Measurements from ENCODE around the gene POLN.

The POLN gene

GRCh38 chr4:2103127-2103842, 138.6 kb downstream of the POLN start:
- no peak for DNase-seq

DNA sequence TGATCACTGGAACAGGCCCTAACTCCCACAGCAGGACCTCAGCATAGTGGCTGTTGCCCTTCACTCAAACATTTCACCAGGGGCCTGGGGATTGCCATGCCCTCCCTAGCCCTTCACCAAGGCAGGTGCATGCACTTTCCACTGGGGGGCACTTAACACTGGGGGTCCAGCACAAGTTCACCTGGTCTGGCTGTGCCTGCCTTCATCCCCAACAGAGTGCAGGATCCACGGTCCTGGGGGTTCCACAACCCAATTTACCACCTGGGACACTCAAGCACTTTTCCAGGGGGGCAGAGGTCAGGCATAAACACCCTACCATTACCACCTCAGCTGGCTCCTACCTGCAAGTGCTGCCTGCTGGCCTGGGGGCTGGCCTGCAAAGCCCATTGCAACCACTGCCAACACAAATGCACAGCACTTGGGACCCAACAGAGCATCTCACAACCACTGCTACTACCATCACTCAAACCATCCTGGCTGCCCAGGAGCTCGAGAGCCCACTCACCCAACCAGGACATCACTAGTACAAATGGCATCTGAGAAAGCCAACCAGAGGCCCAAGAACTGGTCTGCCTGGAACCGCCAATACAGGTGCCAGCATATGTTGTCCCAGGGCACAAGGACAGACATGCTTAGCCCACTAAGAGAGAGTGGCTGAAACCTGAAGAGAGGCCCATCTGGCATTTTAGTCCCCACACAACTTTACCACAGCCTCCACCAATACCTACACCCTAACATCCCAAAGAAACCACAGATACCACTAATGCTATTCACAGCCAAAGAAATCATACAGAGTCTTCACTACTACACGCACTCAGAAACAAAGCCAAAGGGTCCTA, 139.7 kb downstream of the POLN start:
- DNase-seq, result no peak

GRCh38 chr4:2101346-2102044, 140.4 kb downstream of the POLN start:
- no peak for DNase-seq

DNA sequence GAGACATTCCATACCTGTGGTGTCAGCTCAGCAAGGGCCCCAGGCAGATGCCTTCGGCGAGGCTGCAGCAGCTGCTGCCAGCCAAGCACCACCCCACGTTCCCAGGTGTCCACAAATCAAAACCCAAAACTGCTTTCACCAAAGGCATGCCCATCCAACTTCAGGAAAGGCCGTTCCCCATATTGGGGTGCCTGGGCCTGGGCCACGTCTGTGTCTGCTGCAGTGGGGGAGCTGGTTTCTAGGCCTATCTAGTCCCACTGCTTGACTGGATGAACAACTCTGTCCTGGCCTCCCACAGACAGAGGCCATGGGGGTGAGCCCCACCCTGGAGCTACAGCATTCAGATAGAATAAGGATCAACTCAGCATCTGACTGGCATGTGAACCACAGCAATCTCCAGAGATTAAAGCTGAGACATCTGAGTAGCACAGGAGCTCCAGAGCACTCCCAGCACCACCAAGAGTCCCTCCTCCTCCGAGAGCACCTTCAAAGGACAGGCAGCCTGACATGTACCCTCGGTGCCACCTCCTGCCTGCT, 145.8 kb downstream of the POLN start:
- DNase-seq, result no peak

GRCh38 chr4:2095236-2096072, 146.5 kb downstream of the POLN start:
- no peak for DNase-seq

GRCh38 chr4:2094545-2094944, 147.4 kb downstream of the POLN start:
- DNase-seq, result no peak

- peak; percentile 5 for DNase-seq
These were observed 148.7 kb downstream of the POLN start for GRCh38 chr4:2093265-2093664.

DNA sequence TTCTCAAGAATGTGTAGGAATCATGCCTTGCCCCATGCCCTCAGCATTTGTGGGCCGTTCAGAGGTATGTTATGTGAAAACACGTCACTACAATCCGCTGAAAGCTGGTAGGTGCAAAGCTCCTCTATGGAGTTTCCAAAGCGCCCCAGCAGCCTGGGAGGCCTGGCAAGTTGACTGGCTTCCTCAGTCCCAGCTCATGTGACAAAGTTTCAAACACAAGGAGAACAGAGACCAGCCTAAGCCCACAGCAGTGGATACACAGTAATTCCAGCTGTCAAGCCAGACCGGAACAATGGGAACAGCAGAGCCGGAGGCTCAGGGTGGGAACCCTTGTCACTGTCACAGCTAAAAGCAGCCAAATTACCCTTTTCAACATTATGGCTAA, 149.3 kb downstream of the POLN start:
- no peak for DNase-seq

GRCh38 chr4:2091990-2092668, 149.8 kb downstream of the POLN start:
- DNase-seq, result no peak

DNA sequence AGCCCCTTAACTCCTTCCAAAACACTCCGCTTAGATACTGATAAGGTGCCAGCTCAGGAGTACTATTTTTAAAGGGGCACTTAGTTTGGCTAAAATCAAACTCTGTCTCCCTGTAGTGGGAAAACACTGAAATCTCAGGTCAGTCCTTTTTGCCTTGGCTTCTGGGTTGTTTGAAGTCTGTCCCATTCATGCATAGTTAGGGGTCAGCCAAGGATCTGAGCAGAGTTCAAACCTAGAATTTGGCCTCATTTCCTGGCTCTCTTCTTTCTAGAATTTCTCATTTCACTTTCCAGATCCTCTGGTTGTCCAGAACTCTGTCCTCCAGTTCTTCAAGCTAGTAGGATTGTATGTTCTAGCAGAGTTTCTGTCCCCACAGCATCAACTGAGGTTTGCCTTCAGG, 151.3 kb downstream of the POLN start:
- DNase-seq, result no peak

DNA sequence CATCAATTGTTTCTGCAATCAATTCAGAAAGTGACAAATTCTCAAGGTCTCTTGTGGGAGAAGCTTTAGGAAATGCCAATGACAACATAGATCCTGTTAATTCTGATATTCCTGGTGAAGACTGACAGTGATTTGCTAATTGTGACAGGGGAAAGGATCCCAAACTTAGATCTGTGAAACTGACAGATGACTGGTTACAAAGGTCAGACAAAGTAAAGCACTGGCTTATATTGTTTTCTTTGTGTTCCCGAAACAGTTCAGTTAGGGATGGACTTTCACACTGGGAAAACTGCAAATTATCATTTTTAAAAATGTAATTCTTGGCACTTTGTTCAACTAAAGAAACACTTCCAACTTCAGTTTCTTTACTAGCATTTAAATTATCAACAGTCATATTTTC, 152.7 kb downstream of the POLN start:
- DNase-seq, result no peak

DNA sequence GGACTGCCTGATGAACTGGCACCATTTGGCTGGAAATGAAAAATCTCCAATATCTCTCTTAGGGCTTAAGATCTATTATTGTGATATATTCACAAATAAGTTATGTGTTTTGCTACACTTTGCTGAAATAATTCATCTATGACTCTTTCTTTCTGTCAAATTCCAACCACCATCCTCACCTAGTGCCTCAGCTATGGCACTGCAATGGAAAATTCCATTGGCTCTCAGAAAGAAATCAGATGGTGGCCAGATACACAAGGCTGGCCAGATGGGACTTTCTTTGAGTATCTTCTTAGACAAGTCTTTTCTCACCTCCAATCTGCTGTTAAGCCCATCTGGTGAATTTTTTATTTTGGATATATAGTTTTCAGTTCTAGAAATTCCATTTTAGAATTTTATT, 154.8 kb downstream of the POLN start:
- no peak for DNase-seq

GRCh38 chr4:2085496-2085901, 156.4 kb downstream of the POLN start:
- no peak for DNase-seq

DNA sequence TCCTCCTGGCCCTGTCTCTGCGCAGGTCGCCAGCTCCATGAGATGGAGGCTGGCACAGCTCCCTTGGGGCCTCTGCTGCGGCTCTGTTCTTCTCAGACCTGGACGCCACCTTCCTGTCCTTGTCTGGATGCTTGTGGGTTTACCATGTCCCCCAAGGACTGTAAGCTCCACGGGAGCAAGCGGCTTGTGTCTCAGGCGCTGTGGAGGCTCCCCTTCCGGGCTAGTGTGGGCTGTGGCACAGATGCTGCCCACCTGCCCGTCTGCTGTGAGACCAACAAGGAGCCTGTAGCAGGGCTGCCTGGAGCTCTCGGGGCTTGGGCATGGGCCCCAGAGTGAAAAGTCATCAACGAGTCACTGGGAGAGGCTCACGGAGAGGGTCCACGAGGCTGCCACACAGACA, 157.6 kb downstream of the POLN start:
- DNase-seq, result peak; percentile 22

DNA sequence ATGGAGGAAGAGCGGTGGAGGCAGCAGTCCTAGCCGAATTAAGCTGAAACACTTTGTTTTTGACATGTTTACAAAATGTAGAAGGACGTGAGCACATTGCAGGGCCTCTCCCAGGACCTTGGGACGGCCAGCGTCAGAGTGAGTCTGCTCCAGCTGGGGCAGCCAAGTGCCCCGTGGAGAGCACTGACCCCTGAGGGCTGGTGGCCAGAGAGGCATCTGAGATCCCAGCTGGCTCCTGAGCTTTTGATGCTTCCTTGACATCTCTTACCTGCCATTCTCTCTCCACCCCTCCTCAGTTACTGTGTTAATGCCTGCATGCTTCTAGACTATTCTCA, 158.1 kb downstream of the POLN start:
- DNase-seq, result peak; percentile 21

GRCh38 chr4:2083116-2083825, 158.7 kb downstream of the POLN start:
- peak; percentile 1 for DNase-seq

- DNase-seq, result no peak
These were observed 159.3 kb downstream of the POLN start for GRCh38 chr4:2082627-2083026.

GRCh38 chr4:2082118-2082517, 159.8 kb downstream of the POLN start:
- peak; percentile 6 for DNase-seq

- peak; percentile 23 for DNase-seq
These were observed 160.4 kb downstream of the POLN start for GRCh38 chr4:2081540-2081939.

DNA sequence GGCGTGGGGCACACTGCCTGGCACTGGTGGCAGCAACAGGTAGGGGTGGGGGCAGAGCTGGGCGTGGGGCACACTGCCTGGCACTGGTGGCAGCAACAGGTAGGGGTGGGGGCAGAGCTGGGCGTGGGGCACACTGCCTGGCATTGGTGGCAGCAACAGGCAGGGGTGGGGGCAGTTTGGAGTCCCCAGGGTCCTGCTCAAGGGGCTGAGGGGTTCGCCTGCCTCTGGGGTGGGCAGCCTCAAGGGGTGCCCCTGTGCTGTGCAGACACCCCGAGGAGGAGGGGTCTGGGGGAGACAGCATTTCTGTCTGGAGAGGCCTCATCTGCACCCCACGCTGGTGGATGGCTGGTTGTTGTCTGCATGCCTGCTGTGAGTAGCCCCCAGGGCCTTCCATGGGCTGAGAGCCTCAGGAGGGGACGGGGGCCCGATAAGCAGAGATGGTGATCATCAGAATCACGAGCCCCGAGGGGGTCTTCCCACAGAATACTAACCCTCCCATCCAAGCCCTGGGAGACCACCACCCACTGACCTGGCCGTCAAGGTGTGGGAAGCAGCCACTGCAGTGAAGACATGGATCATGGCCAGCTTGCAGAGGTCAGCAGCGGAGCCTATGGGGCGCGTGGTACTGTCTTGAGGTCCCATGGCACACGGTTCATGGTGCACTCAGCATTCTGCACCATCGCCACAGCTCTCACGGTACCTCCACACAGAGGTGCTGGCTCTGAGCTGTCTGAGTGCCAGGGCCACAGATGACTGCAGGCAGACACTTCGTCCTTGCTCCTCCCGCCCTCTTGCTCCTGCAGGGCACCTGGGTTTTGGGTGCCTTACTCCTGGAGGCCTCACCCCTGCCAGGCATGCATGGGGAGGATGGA, 161.3 kb downstream of the POLN start:
- peak; percentile 24 for DNase-seq
